ENCODE data around the gene ZNF865.

DNA sequence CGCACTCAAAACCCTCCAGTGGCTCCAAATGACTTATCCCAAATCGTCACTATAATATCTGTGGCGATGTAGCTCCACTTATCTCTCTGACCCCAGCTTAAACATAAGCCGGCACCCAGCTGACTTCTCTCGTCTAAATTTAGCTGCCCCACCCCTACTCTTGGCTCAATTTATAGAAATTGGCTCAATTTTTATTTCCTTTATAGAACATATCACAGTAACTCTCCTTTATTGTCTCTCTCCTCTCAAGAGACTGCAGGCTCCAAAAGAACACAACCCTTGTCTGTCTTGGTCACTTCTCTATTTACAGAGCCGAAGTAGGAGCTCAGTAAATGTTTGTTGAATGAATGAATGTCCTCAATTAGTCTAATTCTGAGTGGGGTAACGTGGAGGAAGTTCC, 18.1 kb downstream of the ZNF865 start:
- no peak for TF ChIP-seq POLR2AphosphoS5 (IDR thresholded peaks at IDR 0.05; ENCODE audit: low read depth, low read length)
- TF ChIP-seq TAF1 (IDR thresholded peaks at IDR 0.05; ENCODE audit: borderline replicate concordance, insufficient read depth, low read length), result no peak
- TF ChIP-seq, protein P1, sequence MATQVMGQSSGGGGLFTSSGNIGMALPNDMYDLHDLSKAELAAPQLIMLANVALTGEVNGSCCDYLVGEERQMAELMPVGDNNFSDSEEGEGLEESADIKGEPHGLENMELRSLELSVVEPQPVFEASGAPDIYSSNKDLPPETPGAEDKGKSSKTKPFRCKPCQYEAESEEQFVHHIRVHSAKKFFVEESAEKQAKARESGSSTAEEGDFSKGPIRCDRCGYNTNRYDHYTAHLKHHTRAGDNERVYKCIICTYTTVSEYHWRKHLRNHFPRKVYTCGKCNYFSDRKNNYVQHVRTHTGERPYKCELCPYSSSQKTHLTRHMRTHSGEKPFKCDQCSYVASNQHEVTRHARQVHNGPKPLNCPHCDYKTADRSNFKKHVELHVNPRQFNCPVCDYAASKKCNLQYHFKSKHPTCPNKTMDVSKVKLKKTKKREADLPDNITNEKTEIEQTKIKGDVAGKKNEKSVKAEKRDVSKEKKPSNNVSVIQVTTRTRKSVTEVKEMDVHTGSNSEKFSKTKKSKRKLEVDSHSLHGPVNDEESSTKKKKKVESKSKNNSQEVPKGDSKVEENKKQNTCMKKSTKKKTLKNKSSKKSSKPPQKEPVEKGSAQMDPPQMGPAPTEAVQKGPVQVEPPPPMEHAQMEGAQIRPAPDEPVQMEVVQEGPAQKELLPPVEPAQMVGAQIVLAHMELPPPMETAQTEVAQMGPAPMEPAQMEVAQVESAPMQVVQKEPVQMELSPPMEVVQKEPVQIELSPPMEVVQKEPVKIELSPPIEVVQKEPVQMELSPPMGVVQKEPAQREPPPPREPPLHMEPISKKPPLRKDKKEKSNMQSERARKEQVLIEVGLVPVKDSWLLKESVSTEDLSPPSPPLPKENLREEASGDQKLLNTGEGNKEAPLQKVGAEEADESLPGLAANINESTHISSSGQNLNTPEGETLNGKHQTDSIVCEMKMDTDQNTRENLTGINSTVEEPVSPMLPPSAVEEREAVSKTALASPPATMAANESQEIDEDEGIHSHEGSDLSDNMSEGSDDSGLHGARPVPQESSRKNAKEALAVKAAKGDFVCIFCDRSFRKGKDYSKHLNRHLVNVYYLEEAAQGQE (IDR thresholded peaks at IDR 0.05; ENCODE audit: insufficient read depth in 1 of 2, low read depth in 2 of 2, low read length in 2 of 2), result no peak
- no peak for TF ChIP-seq SIN3A (IDR thresholded peaks at IDR 0.05; ENCODE audit: borderline replicate concordance, insufficient read depth, low read length)
- TF ChIP-seq FOXP2 (optimal IDR thresholded peaks at IDR 0.05; ENCODE audit: borderline replicate concordance, extremely low read depth, extremely low read length, insufficient read depth), result no peak

All from PFSK-1 (cell line).